ENCODE results near the gene ARHGEF2. TPM values are rescaled to one million over a fixed set of nuclear protein-coding genes. Genes with fewer than 3 reads are reported as not detected.
A peak's percentile ranks its signal among the peaks of the same experiment; 100 is the strongest.

ARHGEF2 gene
- total and polyA plus RNA-seq, 2 experiments from 2014 or later = 30.1 to 46.9 TPM

DNA sequence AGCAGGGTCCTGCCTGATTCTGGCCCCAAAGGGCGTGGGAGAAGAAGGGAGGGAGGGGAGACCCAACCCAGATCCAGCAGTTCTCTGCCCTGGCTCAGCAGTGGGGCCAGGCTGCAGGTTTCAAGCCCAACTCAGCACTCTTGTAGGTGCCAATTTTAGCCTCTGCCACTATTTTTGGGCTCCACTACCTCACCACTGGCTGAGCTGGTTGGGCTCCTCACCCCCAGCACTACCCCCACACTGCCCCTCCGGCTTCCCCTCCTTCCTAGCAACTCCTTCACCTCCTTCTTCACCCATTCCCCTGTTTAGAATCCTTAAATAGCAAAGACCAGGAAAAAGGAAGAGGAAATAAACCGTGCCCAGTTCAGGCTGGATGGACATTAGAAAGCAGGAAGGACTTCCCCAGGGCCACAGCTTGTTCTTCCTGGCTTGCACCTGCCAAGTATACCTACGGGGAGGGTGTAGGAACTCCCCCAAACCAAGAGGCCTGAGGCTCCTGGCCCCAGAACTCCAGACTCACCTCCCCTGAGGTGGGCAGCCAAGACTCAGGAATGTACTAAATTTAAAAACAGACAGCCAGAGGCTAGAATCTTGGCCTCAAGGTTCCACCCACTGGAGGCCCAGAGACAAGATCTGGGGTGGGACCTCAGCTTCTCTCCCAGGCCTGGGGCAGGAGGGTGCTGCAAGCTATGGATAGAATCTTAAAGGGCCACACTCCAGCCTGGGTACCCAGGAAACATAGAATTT lies 1.4 kb upstream of the ARHGEF2 start:
- peaks cover 50% of the 10 kb centered on the region for H3K4me1 ChIP-seq (ENCODE audit: insufficient read depth)
- DNase-seq (ENCODE audit: low spot score) = no peak
- peaks cover 11% of the 10 kb centered on the region for H4K20me1 ChIP-seq (ENCODE audit: insufficient read depth, poor library complexity, severe bottlenecking)
- H3K4me3 ChIP-seq = no peak overlapping the region
- peaks cover 69% of the 10 kb centered on the region for H3K79me2 ChIP-seq
- H2AFZ ChIP-seq = no peak overlapping the region
- no peaks in the 10 kb centered on the region for H3K9me3 ChIP-seq (ENCODE audit: low read depth)
- TF ChIP-seq EZH2 (IDR thresholded peaks at IDR 0.05; ENCODE audit: borderline replicate concordance) (no peak), EZH2phosphoT487 (IDR thresholded peaks at IDR 0.05; ENCODE audit: low read depth, severe bottlenecking, unreplicated experiment) (no peak)
- TF ChIP-seq, protein P1, sequence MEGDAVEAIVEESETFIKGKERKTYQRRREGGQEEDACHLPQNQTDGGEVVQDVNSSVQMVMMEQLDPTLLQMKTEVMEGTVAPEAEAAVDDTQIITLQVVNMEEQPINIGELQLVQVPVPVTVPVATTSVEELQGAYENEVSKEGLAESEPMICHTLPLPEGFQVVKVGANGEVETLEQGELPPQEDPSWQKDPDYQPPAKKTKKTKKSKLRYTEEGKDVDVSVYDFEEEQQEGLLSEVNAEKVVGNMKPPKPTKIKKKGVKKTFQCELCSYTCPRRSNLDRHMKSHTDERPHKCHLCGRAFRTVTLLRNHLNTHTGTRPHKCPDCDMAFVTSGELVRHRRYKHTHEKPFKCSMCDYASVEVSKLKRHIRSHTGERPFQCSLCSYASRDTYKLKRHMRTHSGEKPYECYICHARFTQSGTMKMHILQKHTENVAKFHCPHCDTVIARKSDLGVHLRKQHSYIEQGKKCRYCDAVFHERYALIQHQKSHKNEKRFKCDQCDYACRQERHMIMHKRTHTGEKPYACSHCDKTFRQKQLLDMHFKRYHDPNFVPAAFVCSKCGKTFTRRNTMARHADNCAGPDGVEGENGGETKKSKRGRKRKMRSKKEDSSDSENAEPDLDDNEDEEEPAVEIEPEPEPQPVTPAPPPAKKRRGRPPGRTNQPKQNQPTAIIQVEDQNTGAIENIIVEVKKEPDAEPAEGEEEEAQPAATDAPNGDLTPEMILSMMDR (IDR thresholded peaks at IDR 0.05; ENCODE audit: poor library complexity) = no peak
- no peaks in the 10 kb centered on the region for H3K9me2 ChIP-seq (replicated peaks; ENCODE audit: insufficient read depth)
- H3K4me2 ChIP-seq = peak overlapping the region; percentile 82
- H3K36me3 ChIP-seq (replicated peaks; ENCODE audit: insufficient read depth, low read depth) = no peaks in the 10 kb centered on the region
- H3K27ac ChIP-seq = peak overlapping the region; percentile 87
- no peaks in the 10 kb centered on the region for H3K27me3 ChIP-seq
- WGBS (ENCODE audit: low lambda C conversion rate, missing lambda C conversion rate) = 57% methylated on average over 4 of the region's 4 CpGs

GRCh38 chr1:155978973-155979429 lies 654 bp upstream of the ARHGEF2 start:
- Histone ChIP-seq H2AFZ (peak overlapping the region; percentile 51), H3K36me3 (replicated peaks; ENCODE audit: insufficient read depth, low read depth) (no peaks in the 10 kb centered on the region), H3K9me3 (ENCODE audit: low read depth) (no peaks in the 10 kb centered on the region), H4K20me1 (ENCODE audit: insufficient read depth, poor library complexity, severe bottlenecking) (peaks cover 19% of the 10 kb centered on the region), H3K4me1 (ENCODE audit: insufficient read depth) (peaks cover 52% of the 10 kb centered on the region), H3K9me2 (replicated peaks; ENCODE audit: insufficient read depth) (no peaks in the 10 kb centered on the region), H3K27me3 (no peaks in the 10 kb centered on the region), H3K27ac (peak overlapping the region; percentile 87), H3K4me3 (peak overlapping the region; percentile 96), H3K4me2 (peak overlapping the region; percentile 82), H3K79me2 (peaks cover 77% of the 10 kb centered on the region)
- DNase-seq (ENCODE audit: low spot score) = no peak
- TF ChIP-seq EZH2phosphoT487 (IDR thresholded peaks at IDR 0.05; ENCODE audit: low read depth, severe bottlenecking, unreplicated experiment) = no peak
- TF ChIP-seq, protein P1 (IDR thresholded peaks at IDR 0.05; ENCODE audit: poor library complexity) = no peak
- TF ChIP-seq EZH2 (IDR thresholded peaks at IDR 0.05; ENCODE audit: borderline replicate concordance) = no peak
- 12% methylated on average over 8 of the region's 8 CpGs for WGBS (ENCODE audit: low lambda C conversion rate, missing lambda C conversion rate)

GRCh38 chr1:155977690-155978324 lies 540 bp downstream of the ARHGEF2 start:
- H3K4me1 ChIP-seq (ENCODE audit: insufficient read depth) = peaks cover 50% of the 10 kb centered on the region
- DNase-seq (ENCODE audit: low spot score) = peak; percentile 68
- H3K4me2 ChIP-seq = peak overlapping the region; percentile 82
- H3K79me2 ChIP-seq = peaks cover 89% of the 10 kb centered on the region
- peaks cover 24% of the 10 kb centered on the region for H4K20me1 ChIP-seq (ENCODE audit: insufficient read depth, poor library complexity, severe bottlenecking)
- no peaks in the 10 kb centered on the region for H3K9me3 ChIP-seq (ENCODE audit: low read depth)
- H3K4me3 ChIP-seq = peak overlapping the region; percentile 96
- TF ChIP-seq, protein P1 (IDR thresholded peaks at IDR 0.05; ENCODE audit: poor library complexity) = no peak
- TF ChIP-seq EZH2phosphoT487 (IDR thresholded peaks at IDR 0.05; ENCODE audit: low read depth, severe bottlenecking, unreplicated experiment) (no peak), EZH2 (IDR thresholded peaks at IDR 0.05; ENCODE audit: borderline replicate concordance) (no peak)
- 3% methylated on average over 32 of the region's 52 CpGs for WGBS (ENCODE audit: low lambda C conversion rate, missing lambda C conversion rate)
- peak overlapping the region; percentile 58 for H2AFZ ChIP-seq
- no peaks in the 10 kb centered on the region for H3K9me2 ChIP-seq (replicated peaks; ENCODE audit: insufficient read depth)
- no peaks in the 10 kb centered on the region for H3K36me3 ChIP-seq (replicated peaks; ENCODE audit: insufficient read depth, low read depth)
- peak overlapping the region; percentile 87 for H3K27ac ChIP-seq
- H3K27me3 ChIP-seq = no peaks in the 10 kb centered on the region

Measured in hepatocyte (in vitro differentiated cells).